Measurements from ENCODE around the gene EPM2AIP1. TPM values are rescaled to one million over a fixed set of nuclear protein-coding genes. Genes with fewer than 3 reads are reported as not detected.
"Not testable (repeated sequence)": the region's sequence is repeated elsewhere in the genome, so short reads cannot be mapped to it uniquely, and the experiment has no call there.

Gene EPM2AIP1
- total RNA-seq, 3 donors from 2014 or later = 5.0 to 9.8 (median 7.2) TPM

DNA sequence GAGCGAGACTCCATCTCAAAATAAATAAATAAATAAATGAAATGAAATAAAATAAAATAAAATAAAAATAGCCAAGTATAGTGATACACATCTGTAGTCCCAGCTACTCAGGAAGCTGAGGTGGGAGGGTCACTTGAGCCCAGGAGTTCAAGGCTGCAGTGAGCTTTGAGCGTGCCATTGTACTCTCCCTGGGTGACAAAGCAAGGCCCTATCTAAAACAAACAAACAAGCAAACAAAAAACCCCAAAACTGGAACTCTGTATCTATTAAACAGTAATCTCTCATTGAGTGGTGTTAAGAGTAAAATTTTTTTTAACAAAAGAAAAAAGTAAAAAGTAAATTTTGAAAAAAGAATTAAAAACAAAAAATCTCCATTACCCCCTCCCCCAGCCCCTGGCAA is 20.8 kb downstream of the EPM2AIP1 start:
- no peaks in the 10 kb centered on the region for H3K9me3 Mint-ChIP-seq
- H3K27me3 Mint-ChIP-seq (ENCODE audit: low read depth) = no peaks in the 10 kb centered on the region
- no peak for ATAC-seq
- H3K4me3 Mint-ChIP-seq = no peak overlapping the region
- H3K4me1 Mint-ChIP-seq (ENCODE audit: low read depth) = peaks cover 22% of the 10 kb centered on the region
- peaks cover 4% of the 10 kb centered on the region for H3K36me3 Mint-ChIP-seq (ENCODE audit: insufficient read depth)
- no peak for DNase-seq

GRCh38 chr3:36969540-36970432 is 23.1 kb downstream of the EPM2AIP1 start:
- no peaks in the 10 kb centered on the region for H3K27me3 Mint-ChIP-seq (ENCODE audit: low read depth)
- ATAC-seq = peak; percentile 96 to 99
- H3K9me3 Mint-ChIP-seq = no peaks in the 10 kb centered on the region
- peaks cover 22% of the 10 kb centered on the region for H3K4me1 Mint-ChIP-seq (ENCODE audit: low read depth)
- DNase-seq = no peak
- H3K36me3 Mint-ChIP-seq (ENCODE audit: insufficient read depth) = no peaks in the 10 kb centered on the region
- H3K4me3 Mint-ChIP-seq = no peak overlapping the region

- DNase-seq (no peak), ATAC-seq (no peak)
- H3K4me1 Mint-ChIP-seq (ENCODE audit: low read depth) = peaks cover 22% of the 10 kb centered on the region
- no peaks in the 10 kb centered on the region for H3K36me3 Mint-ChIP-seq (ENCODE audit: insufficient read depth)
- no peak overlapping the region for H3K4me3 Mint-ChIP-seq
- no peaks in the 10 kb centered on the region for H3K27me3 Mint-ChIP-seq (ENCODE audit: low read depth)
- H3K9me3 Mint-ChIP-seq = no peaks in the 10 kb centered on the region
Observed at GRCh38 chr3:36969085-36969484, 23.8 kb downstream of the EPM2AIP1 start.

- H3K36me3 Mint-ChIP-seq (ENCODE audit: insufficient read depth) = no peaks in the 10 kb centered on the region
Observed at GRCh38 chr3:36965440-36965839, 27.5 kb downstream of the EPM2AIP1 start.

GRCh38 chr3:36964817-36965216 is 28.1 kb downstream of the EPM2AIP1 start:
- DNase-seq = no peak
- no peaks in the 10 kb centered on the region for H3K27me3 Mint-ChIP-seq (ENCODE audit: low read depth)
- H3K4me3 Mint-ChIP-seq = no peak overlapping the region
- peaks cover 10% of the 10 kb centered on the region for H3K4me1 Mint-ChIP-seq (ENCODE audit: low read depth)
- ATAC-seq = no peak
- H3K36me3 Mint-ChIP-seq (ENCODE audit: insufficient read depth) = no peaks in the 10 kb centered on the region
- no peaks in the 10 kb centered on the region for H3K9me3 Mint-ChIP-seq

More at GRCh38 chr3:36965440-36965839, 27.5 kb downstream of the EPM2AIP1 start:
- H3K4me1 Mint-ChIP-seq (ENCODE audit: low read depth) = peaks cover 14% of the 10 kb centered on the region
- ATAC-seq (no peak), DNase-seq (no peak)
- no peaks in the 10 kb centered on the region for H3K27me3 Mint-ChIP-seq (ENCODE audit: low read depth)
- no peaks in the 10 kb centered on the region for H3K9me3 Mint-ChIP-seq
- H3K4me3 Mint-ChIP-seq = no peak overlapping the region

GRCh38 chr3:36964331-36964730 is 28.6 kb downstream of the EPM2AIP1 start:
- H3K9me3 Mint-ChIP-seq = no peaks in the 10 kb centered on the region
- peaks cover 5% of the 10 kb centered on the region for H3K4me1 Mint-ChIP-seq (ENCODE audit: low read depth)
- H3K4me3 Mint-ChIP-seq = no peak overlapping the region
- DNase-seq (no peak), ATAC-seq (no peak)
- no peaks in the 10 kb centered on the region for H3K36me3 Mint-ChIP-seq (ENCODE audit: insufficient read depth)
- H3K27me3 Mint-ChIP-seq (ENCODE audit: low read depth) = no peaks in the 10 kb centered on the region

DNA sequence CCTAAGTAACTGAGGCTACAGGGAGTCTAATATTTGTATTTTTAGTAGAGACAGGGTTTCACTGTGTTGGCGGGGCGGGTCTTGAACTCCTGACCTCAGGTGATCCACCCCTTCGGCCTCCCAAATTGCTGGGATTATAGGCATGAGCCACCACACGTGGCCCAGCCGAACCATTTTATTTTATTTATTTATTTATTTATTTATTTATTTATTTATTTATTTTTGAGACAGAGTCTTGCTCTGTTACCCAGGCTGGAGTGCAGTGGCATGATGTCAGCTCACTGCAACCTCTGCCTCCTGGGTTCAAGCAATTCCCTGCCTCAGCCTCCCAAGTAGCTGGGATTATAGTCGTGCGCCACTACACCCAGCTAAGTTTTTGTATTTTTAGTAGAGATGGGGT is 29.9 kb downstream of the EPM2AIP1 start:
- not testable (repeated sequence) for ATAC-seq

DNA sequence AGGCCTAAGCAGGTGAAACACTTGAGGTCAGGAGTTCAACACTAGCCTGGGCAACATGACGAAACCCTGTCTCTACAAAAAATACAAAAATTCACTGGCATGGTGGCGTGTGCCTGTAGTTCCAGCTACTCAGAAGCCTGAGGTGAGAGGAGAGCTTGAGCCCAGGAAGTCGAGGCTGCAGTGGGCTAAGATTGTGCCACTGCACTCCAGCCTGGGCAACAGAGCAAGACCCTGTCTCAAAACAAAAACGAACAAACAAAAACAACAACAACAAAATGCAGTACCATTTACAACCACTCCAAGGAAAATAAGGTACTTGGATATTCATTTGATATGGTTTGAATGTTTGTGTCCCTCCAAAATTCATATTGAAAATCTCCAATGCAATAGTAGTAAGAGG is 32.4 kb downstream of the EPM2AIP1 start:
- Mint-ChIP-seq H3K4me1 (ENCODE audit: low read depth) (peaks cover 14% of the 10 kb centered on the region), H3K9me3 (no peaks in the 10 kb centered on the region), H3K27me3 (ENCODE audit: low read depth) (no peaks in the 10 kb centered on the region), H3K36me3 (ENCODE audit: insufficient read depth) (no peaks in the 10 kb centered on the region), H3K4me3 (no peak overlapping the region)
- DNase-seq (no peak), ATAC-seq (no peak)

More for the DNA sequence above, 29.9 kb downstream of the EPM2AIP1 start:
- H3K36me3 Mint-ChIP-seq (ENCODE audit: insufficient read depth); H3K4me3 Mint-ChIP-seq; DNase-seq; H3K9me3 Mint-ChIP-seq; H3K4me1 Mint-ChIP-seq (ENCODE audit: low read depth); H3K27me3 Mint-ChIP-seq (ENCODE audit: low read depth): not testable (repeated sequence)

DNA sequence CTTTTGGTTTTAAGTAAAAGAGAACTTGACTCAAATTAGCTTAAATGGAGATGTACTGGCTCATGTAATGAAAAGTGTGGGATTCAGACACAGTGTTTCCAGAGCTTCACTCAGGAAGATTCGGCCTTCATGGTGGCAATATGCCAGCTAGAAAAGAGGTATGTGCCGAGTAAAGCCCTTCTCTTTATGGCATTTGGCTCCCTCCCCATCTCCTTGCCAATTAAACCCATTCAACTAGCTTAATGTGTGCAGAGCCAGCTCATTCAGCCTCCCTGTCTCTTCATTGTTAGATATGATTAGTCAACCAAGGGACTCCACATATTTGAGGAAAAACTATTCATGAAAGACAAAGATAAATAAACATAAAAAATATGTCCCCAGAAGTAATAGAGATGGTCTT is 33.1 kb downstream of the EPM2AIP1 start:
- peaks cover 14% of the 10 kb centered on the region for H3K4me1 Mint-ChIP-seq (ENCODE audit: low read depth)
- DNase-seq (no peak), ATAC-seq (no peak)
- no peaks in the 10 kb centered on the region for H3K9me3 Mint-ChIP-seq
- no peak overlapping the region for H3K4me3 Mint-ChIP-seq
- H3K27me3 Mint-ChIP-seq (ENCODE audit: low read depth) = no peaks in the 10 kb centered on the region
- no peaks in the 10 kb centered on the region for H3K36me3 Mint-ChIP-seq (ENCODE audit: insufficient read depth)

GRCh38 chr3:36957862-36958686 is 34.9 kb downstream of the EPM2AIP1 start:
- DNase-seq (no peak), ATAC-seq (peak; percentile 77 to 80)
- H3K9me3 Mint-ChIP-seq = no peaks in the 10 kb centered on the region
- H3K27me3 Mint-ChIP-seq (ENCODE audit: low read depth) = no peaks in the 10 kb centered on the region
- peaks cover 14% of the 10 kb centered on the region for H3K4me1 Mint-ChIP-seq (ENCODE audit: low read depth)
- no peaks in the 10 kb centered on the region for H3K36me3 Mint-ChIP-seq (ENCODE audit: insufficient read depth)
- no peak overlapping the region for H3K4me3 Mint-ChIP-seq

DNA sequence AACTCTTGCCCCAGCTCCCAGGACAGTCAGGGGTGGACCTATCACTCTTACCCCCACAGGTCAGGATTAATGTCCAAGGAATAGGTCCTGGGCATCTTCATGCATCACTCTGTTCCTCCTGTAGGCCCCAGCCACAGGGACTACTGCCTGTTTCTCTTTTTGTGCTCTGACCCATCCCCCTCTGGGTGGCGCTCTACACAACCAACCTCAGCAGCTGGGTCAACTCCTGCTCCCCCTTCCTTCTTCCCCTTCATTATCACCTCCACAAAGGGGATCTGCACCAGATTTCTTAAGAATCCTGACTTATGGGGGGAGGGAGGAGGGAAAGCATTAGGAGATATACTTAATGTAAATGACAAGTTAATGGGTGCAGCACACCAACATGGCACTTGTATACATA is 35.9 kb downstream of the EPM2AIP1 start:
- H3K4me1 Mint-ChIP-seq (ENCODE audit: low read depth) = peaks cover 14% of the 10 kb centered on the region
- no peak overlapping the region for H3K4me3 Mint-ChIP-seq
- ATAC-seq = no peak
- H3K36me3 Mint-ChIP-seq (ENCODE audit: insufficient read depth) = no peaks in the 10 kb centered on the region
- no peak for DNase-seq
- H3K27me3 Mint-ChIP-seq (ENCODE audit: low read depth) = no peaks in the 10 kb centered on the region
- no peaks in the 10 kb centered on the region for H3K9me3 Mint-ChIP-seq

DNA sequence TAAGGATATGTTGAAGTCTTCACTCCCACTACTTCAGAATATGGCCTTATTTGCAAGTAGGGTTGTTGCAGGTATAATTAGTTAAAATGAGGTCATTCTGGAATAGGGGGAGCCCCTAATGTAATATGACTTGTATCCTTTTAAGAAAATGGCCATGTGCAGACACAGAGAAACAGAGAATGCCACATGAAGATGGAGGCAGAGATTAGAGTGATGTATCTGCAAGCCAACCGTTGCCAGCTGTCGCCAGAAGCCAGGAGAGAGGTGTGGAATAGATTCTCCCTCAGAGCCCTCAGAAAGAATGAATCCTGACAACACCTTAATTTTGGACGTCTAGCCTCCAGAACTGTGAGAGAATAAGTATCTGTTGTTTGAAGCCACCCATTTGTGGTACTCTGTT is 36.8 kb downstream of the EPM2AIP1 start:
- DNase-seq (no peak), ATAC-seq (no peak)
- H3K4me1 Mint-ChIP-seq (ENCODE audit: low read depth) = peaks cover 14% of the 10 kb centered on the region
- no peaks in the 10 kb centered on the region for H3K9me3 Mint-ChIP-seq
- H3K27me3 Mint-ChIP-seq (ENCODE audit: low read depth) = no peaks in the 10 kb centered on the region
- H3K4me3 Mint-ChIP-seq = no peak overlapping the region
- H3K36me3 Mint-ChIP-seq (ENCODE audit: insufficient read depth) = no peaks in the 10 kb centered on the region

DNA sequence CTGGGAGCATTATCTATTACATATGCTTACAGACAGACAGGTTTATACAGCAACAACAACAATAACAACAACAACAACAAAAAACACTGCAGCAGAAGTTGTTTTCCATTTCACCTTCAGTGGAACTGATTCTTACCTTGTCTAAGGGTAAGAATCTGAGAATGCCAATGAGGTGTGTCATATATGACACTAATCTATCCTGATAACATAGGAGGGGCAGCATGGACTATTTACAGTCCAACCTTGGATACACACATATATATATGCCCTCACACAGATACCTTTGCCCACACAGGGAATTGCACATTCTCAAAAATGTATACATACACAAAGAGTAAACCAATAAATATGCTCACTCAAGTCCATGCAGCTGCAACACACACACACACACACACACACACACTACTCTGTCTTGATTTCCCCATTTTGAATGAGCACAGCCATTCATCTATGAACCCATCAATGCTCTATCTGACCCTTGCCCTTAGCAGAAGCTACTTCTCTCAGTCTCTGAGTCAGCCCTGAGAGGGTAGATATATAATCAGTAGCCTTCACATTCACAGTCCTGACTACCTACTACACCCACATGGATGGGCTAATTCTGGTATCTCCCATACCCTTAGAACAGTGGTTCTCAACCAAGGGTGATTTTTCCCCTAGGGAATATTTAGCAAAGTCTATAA is 38.3 kb downstream of the EPM2AIP1 start:
- Mint-ChIP-seq H3K4me3 (no peak overlapping the region), H3K36me3 (ENCODE audit: insufficient read depth) (no peaks in the 10 kb centered on the region), H3K9me3 (no peaks in the 10 kb centered on the region), H3K4me1 (ENCODE audit: low read depth) (peaks cover 14% of the 10 kb centered on the region), H3K27me3 (ENCODE audit: low read depth) (no peaks in the 10 kb centered on the region)
- ATAC-seq = no peak
- DNase-seq = no peak

DNA sequence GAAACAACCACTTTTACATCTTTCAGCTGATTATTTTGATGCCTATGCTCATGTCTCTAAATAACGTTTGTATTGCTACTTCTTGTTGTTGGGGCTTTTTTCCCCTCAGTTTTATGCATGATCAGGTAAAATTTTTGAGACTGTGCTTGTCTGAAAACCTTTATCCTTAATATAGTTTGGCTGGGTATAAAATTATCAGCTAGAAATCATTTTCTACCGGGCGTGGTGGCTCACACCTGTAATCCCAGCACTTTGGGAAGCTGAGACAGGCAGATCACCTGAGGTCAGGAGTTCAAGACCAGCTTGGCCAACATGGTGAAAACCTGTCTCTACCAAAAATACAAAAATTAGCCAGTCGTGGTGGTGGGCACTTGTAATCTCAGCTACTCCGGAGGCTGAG is 45.1 kb downstream of the EPM2AIP1 start:
- H3K4me1 Mint-ChIP-seq (ENCODE audit: low read depth) = peaks cover 19% of the 10 kb centered on the region
- H3K9me3 Mint-ChIP-seq; ATAC-seq; H3K27me3 Mint-ChIP-seq (ENCODE audit: low read depth); H3K4me3 Mint-ChIP-seq; H3K36me3 Mint-ChIP-seq (ENCODE audit: insufficient read depth); DNase-seq: not testable (repeated sequence)
